Neural cell (in vitro differentiated cells): ENCODE data around the gene RELN. TPM values are rescaled to one million over a fixed set of nuclear protein-coding genes. Genes with fewer than 3 reads are reported as not detected.
A peak's percentile ranks its signal among the peaks of the same experiment; 100 is the strongest.

Experiments
- H2AFZ ChIP-seq: fragments of 200-600, 300-800 bp; sonication (generic), shearing (Covaris generic); 2 replicates; pipeline ENCODE4 v1.6.0; 2014; ENCODE audit warnings: low read depth, mild to moderate bottlenecking, antibody characterized with exemption, low read length, moderate library complexity
- H3F3A ChIP-seq: fragments of 200-600 bp; shearing (Covaris generic); 2 replicates; pipeline ENCODE4 v1.6.1; 2016; ENCODE audit warnings: mild to moderate bottlenecking, moderate library complexity, mixed read lengths, antibody characterized with exemption, low read length; ENCODE audit not compliant: insufficient read depth, poor library complexity, severe bottlenecking
- H3K27ac ChIP-seq: fragments of 200-600, 300-800 bp; sonication (generic), shearing (Covaris generic); 2 replicates; pipeline ENCODE4 v1.5.1; 2014; ENCODE audit warnings: mild to moderate bottlenecking, low read length, moderate library complexity
- H3K27me3 ChIP-seq: fragments of 300-800, 200-600 bp; sonication (generic), shearing (Covaris generic); 2 replicates; pipeline ENCODE4 v1.6.0; 2014; ENCODE audit warnings: mild to moderate bottlenecking, low read depth, low read length, moderate library complexity; ENCODE audit not compliant: insufficient read depth
- H3K36me3 ChIP-seq: fragments of 300-800, 200-600 bp; sonication (generic), shearing (Covaris generic); 2 replicates; pipeline ENCODE4 v1.5.1; 2014; ENCODE audit warnings: mild to moderate bottlenecking, antibody characterized with exemption, low read length, moderate library complexity; ENCODE audit not compliant: insufficient read depth
- H3K4me2 ChIP-seq: fragments of 300-800, 200-600 bp; sonication (generic), shearing (Covaris generic); 2 replicates; pipeline ENCODE4 v1.6.0; 2014; ENCODE audit warnings: mild to moderate bottlenecking, low read length
- H3K4me3 ChIP-seq: fragments of 300-800, 200-600 bp; sonication (generic), shearing (Covaris generic); 2 replicates; pipeline ENCODE4 v1.5.1; 2014; ENCODE audit warnings: mild to moderate bottlenecking, low read length, moderate library complexity
- H3K79me2 ChIP-seq: fragments of 200-600 bp; shearing (Covaris generic); replicated peaks from 2 replicates; pipeline ENCODE4 v1.6.0; 2014; ENCODE audit warnings: mild to moderate bottlenecking, low read length, moderate library complexity; ENCODE audit not compliant: insufficient read depth
- H3K9ac ChIP-seq: fragments of 300-800, 200-600 bp; sonication (generic), shearing (Covaris generic); 2 replicates; pipeline ENCODE4 v1.6.1; 2016; ENCODE audit warnings: mild to moderate bottlenecking, low read length, mixed read lengths
- H3K9me2 ChIP-seq: fragments of 200-600 bp; shearing (Covaris generic); 2 replicates; pipeline ENCODE4 v1.6.1; 2016; ENCODE audit warnings: mild to moderate bottlenecking, low read length, mixed read lengths; ENCODE audit not compliant: insufficient read depth
- H3K9me3 ChIP-seq: fragments of 200-600, 300-800 bp; sonication (generic), shearing (Covaris generic); 2 replicates; pipeline ENCODE4 v1.6.1; 2016; ENCODE audit warnings: mild to moderate bottlenecking, mixed run types, low read length, moderate library complexity, mixed read lengths
- H4K20me1 ChIP-seq: fragments of 200-600 bp; shearing (Covaris generic); 2 replicates; pipeline ENCODE4 v1.6.1; 2016; ENCODE audit warnings: mild to moderate bottlenecking, mixed run types; ENCODE audit not compliant: insufficient read depth
- CTCF ChIP-seq: fragments of 450-650 bp; IDR thresholded peaks from 2 replicates; pipeline ENCODE4 v1.5.1; 2014; ENCODE audit warnings: antibody characterized with exemption, mild to moderate bottlenecking, moderate library complexity; ENCODE audit not compliant: poor library complexity, severe bottlenecking
- EP300 ChIP-seq: fragments of 450-650 bp; conservative IDR thresholded peaks from 2 replicates; pipeline ENCODE4 v1.6.1; 2014; ENCODE audit warnings: antibody characterized with exemption, mild to moderate bottlenecking, moderate library complexity; ENCODE audit not compliant: poor library complexity, severe bottlenecking
- POLR2AphosphoS5 ChIP-seq: IDR thresholded peaks from 2 replicates; pipeline ENCODE4 v1.6.1; 2012
- RAD21 ChIP-seq: fragments of 450-650 bp; conservative IDR thresholded peaks from 2 replicates; pipeline ENCODE4 v1.6.1; 2014; ENCODE audit warnings: antibody characterized with exemption, mild to moderate bottlenecking, moderate library complexity
- REST ChIP-seq: IDR thresholded peaks from 2 replicates; pipeline ENCODE4 v1.6.1; 2012; ENCODE audit warnings: borderline replicate concordance
- SMC3 ChIP-seq: fragments of 450-650 bp; conservative IDR thresholded peaks from 2 replicates; pipeline ENCODE4 v1.6.1; 2014; ENCODE audit warnings: antibody characterized with exemption, mild to moderate bottlenecking, moderate library complexity; ENCODE audit not compliant: poor library complexity
- TAF1 ChIP-seq: IDR thresholded peaks from 2 replicates; pipeline ENCODE4 v1.6.1; 2012; ENCODE audit warnings: low read depth
- polyA plus RNA-seq: library from polyadenylated mRNA; depleted of rRNA; stranded (reverse); fragments of >200 nt; gene quantifications from 2 replicates; pipeline ENCODE4 v1.2.3, GENCODE V29; 2014

Gene RELN
- polyA plus RNA-seq, 1 donor from 2014 or later = 178 TPM

DNA sequence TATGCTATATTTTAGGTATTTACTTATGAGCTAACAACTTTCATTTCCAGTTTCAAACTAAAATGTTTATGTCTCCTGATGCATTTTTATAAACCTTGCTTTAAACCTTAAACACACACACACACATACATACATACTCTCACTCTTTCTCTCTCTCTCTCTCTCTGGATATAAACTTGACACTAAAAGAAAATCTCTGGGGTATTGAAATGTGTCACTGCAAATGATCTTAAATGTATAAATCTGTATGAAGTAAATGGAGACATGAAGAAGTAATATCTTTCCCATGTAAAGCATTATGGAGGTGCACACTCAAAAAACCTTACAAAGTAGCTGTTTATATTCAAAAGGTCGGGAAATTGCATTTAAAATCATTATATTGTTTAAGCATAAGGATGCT, 37.0 kb downstream of the RELN start:
- Histone ChIP-seq H3K27me3 (no peaks in the 10 kb centered on the region), H2AFZ (no peak overlapping the region), H3K9me3 (no peaks in the 10 kb centered on the region), H3K36me3 (no peaks in the 10 kb centered on the region), H3F3A (no peaks in the 10 kb centered on the region), H3K4me2 (no peak overlapping the region), H3K9ac (no peak overlapping the region), H3K79me2 (no peaks in the 10 kb centered on the region), H4K20me1 (no peaks in the 10 kb centered on the region), H3K9me2 (no peaks in the 10 kb centered on the region), H3K4me3 (peak overlapping the region; percentile 32), H3K27ac (peak overlapping the region; percentile 59)
- TF ChIP-seq RAD21 = peak; percentile 10
- no peak for TF ChIP-seq TAF1
- no peak for TF ChIP-seq REST
- TF ChIP-seq POLR2AphosphoS5 = peak; percentile 58
- TF ChIP-seq EP300 = peak; percentile 80

DNA sequence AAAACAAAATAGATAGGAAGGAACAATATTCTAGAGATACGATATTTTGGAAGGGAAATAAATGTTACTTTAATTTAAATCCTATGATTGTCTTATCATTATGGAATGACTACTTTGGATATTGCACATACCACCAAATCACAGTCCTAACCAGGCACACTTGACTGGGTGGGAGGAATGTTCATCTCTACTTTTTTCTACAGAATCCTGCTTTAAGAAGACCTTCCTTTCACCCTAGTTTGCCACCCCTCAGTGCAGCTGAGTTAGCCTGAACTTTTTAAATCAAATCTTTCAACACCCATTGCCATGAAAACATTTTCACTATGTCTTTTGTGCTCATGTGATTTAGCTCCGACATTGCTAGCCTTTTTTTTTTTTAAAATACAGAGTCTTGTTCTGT, 38.1 kb downstream of the RELN start:
- no peaks in the 10 kb centered on the region for H3K9me2 ChIP-seq
- no peaks in the 10 kb centered on the region for H3K79me2 ChIP-seq
- no peaks in the 10 kb centered on the region for H3K27me3 ChIP-seq
- no peak overlapping the region for H3K4me3 ChIP-seq
- H3K4me2 ChIP-seq = no peak overlapping the region
- no peaks in the 10 kb centered on the region for H3F3A ChIP-seq
- no peaks in the 10 kb centered on the region for H4K20me1 ChIP-seq
- H3K9ac ChIP-seq = no peak overlapping the region
- no peak overlapping the region for H3K27ac ChIP-seq
- H2AFZ ChIP-seq = no peak overlapping the region
- TF ChIP-seq CTCF (no peak), SMC3 (no peak), RAD21 (no peak)
- no peaks in the 10 kb centered on the region for H3K9me3 ChIP-seq
- no peaks in the 10 kb centered on the region for H3K36me3 ChIP-seq

DNA sequence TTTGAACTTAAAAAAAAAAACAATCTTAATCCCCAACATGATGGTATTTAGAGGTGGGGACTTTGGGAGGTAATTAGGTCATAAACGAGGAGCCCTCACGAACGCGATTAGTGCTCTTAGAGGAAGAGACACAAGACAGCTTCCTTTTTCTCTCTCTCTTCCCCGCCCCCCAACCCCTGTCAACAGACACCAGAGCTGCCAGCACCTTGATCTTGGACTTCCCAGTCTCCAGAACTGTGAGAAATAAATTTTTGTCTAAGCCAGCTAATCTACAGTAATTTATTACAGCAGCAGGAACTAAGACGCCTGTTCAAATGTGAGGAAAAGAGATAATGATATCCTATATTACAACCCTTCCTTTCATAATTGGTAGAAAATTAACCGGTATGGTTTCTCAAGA, 40.1 kb downstream of the RELN start:
- no peaks in the 10 kb centered on the region for H3K9me3 ChIP-seq
- TF ChIP-seq REST (no peak), TAF1 (no peak)
- no peak overlapping the region for H3K9ac ChIP-seq
- no peak overlapping the region for H3K4me3 ChIP-seq
- H3K36me3 ChIP-seq = no peaks in the 10 kb centered on the region
- H3F3A ChIP-seq = no peaks in the 10 kb centered on the region
- no peaks in the 10 kb centered on the region for H3K9me2 ChIP-seq
- no peak overlapping the region for H3K4me2 ChIP-seq
- H3K79me2 ChIP-seq = no peaks in the 10 kb centered on the region
- no peak overlapping the region for H3K27ac ChIP-seq
- H3K27me3 ChIP-seq = no peaks in the 10 kb centered on the region
- H4K20me1 ChIP-seq = no peaks in the 10 kb centered on the region
- H2AFZ ChIP-seq = no peak overlapping the region
